Activated naive CD4-positive, alpha-beta T cell treated with anti-CD3 and anti-CD28 coated beads, Interleukin-2, amount 10 ng/mL, durations not matched to agents 7 days and 5 days (primary cell): ENCODE data around the gene REPS2.

Experiments used
- CTCF ChIA-PET: fragments of 350-600 bp; sonication (Branson Sonifier 250); formaldehyde crosslinking; loops from one replicate; lab custom pipeline; 2021; ENCODE audit warnings: antibody characterized with exemption; lab: Charles Lee
- DNase-seq: peaks from one replicate; pipeline ENCODE4 v3.0.0-alpha.2; 2020
- H3K27ac Mint-ChIP-seq: one replicate; pipeline ENCODE4 v1.8.0; 2021; ENCODE audit warnings: mild to moderate bottlenecking, moderate library complexity, mixed read lengths
- H3K27me3 Mint-ChIP-seq: one replicate; pipeline ENCODE4 v1.8.0; 2021; ENCODE audit warnings: mild to moderate bottlenecking, mixed read lengths
- H3K36me3 Mint-ChIP-seq: one replicate; pipeline ENCODE4 v1.8.0; 2021; ENCODE audit warnings: mixed read lengths
- H3K4me1 Mint-ChIP-seq: one replicate; pipeline ENCODE4 v1.8.0; 2021; ENCODE audit warnings: mixed read lengths
- H3K4me3 Mint-ChIP-seq: one replicate; pipeline ENCODE4 v1.8.0; 2021; ENCODE audit warnings: mild to moderate bottlenecking, moderate library complexity, mixed read lengths
- H3K9me3 Mint-ChIP-seq: one replicate; pipeline ENCODE4 v1.8.0; 2021; ENCODE audit warnings: mixed read lengths

REPS2 gene

DNA sequence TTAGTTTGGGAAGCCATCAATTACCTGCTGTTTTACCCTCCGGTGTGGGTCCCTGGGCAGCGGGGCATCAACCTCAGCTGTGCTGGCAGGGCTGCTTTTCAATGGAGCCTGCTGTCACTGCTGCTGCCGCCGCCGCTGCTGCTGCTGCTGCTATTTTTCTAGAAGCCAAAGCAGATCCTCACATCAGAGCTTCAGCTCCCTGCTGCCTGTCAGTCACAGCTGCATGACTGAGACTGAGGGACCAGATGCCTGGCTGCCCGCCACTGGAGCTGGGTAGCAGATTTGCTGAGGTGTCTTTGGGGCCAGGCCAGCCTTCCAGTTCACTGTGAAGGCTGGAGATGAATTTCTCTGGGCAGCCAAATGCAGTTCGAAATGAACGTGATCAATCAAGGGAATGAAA lies 228.2 kb downstream of the REPS2 start:
- H3K4me1 Mint-ChIP-seq = no peaks in the 10 kb centered on the region
- DNase-seq = no peak
- H3K27ac Mint-ChIP-seq = no peak overlapping the region
- no peaks in the 10 kb centered on the region for H3K36me3 Mint-ChIP-seq
- H3K4me3 Mint-ChIP-seq = no peak overlapping the region
- H3K27me3 Mint-ChIP-seq = no peaks in the 10 kb centered on the region
- CTCF ChIA-PET = no interaction called here
- H3K9me3 Mint-ChIP-seq = no peaks in the 10 kb centered on the region

DNA sequence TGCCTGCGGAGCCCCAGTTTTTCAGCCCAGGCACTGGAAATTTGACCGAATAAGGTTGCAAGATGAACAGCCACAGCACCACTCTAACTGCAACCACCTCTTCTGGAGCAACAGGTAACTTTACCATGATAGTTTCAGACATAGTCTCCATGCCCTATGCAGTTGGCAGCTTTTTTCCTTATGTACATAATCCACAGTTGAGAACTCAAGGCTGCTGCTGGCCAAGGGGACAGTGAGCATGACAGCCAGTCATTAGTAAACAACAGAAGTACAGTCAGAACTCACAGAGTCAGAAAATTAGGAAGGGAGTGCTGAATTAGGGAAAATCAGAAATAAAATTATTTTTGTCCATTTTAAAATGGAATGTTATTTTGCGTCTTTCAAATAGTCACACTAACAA lies 235.9 kb downstream of the REPS2 start:
- H3K9me3 Mint-ChIP-seq = no peaks in the 10 kb centered on the region
- CTCF ChIA-PET = no interaction called here
- H3K36me3 Mint-ChIP-seq = no peaks in the 10 kb centered on the region
- no peak for DNase-seq
- no peak overlapping the region for H3K27ac Mint-ChIP-seq
- H3K4me1 Mint-ChIP-seq = no peaks in the 10 kb centered on the region
- no peak overlapping the region for H3K4me3 Mint-ChIP-seq
- H3K27me3 Mint-ChIP-seq = no peaks in the 10 kb centered on the region

- Mint-ChIP-seq H3K36me3 (no peaks in the 10 kb centered on the region), H3K27ac (no peak overlapping the region), H3K27me3 (no peaks in the 10 kb centered on the region), H3K4me3 (no peak overlapping the region), H3K4me1 (no peaks in the 10 kb centered on the region), H3K9me3 (no peaks in the 10 kb centered on the region)
- CTCF ChIA-PET = no interaction called here
- no peak for DNase-seq
Observed at GRCh38 chrX:17183566-17183965, 237.1 kb downstream of the REPS2 start.

DNA sequence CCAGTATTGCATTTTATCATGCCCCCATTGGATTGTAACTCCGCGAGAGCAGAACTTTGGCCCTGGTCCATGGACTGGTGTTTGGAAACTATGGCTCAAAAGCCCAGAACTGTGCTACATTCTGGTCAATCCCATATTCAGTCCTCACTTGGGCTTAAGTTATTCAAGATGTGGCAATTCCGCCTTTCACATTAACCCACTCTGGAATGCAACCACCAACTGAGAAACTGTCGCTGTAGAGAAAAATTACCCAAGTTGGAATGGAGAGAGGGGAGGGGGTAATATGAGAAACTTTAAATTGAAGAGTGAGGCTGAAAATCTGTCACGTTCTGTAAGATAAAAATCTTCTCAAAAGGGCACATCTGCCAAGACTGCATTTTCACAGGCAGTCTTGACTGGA lies 239.0 kb downstream of the REPS2 start:
- Mint-ChIP-seq H3K4me3 (no peak overlapping the region), H3K4me1 (no peaks in the 10 kb centered on the region), H3K27me3 (no peaks in the 10 kb centered on the region), H3K27ac (no peak overlapping the region), H3K9me3 (no peaks in the 10 kb centered on the region), H3K36me3 (no peaks in the 10 kb centered on the region)
- no peak for DNase-seq
- CTCF ChIA-PET = no interaction called here

DNA sequence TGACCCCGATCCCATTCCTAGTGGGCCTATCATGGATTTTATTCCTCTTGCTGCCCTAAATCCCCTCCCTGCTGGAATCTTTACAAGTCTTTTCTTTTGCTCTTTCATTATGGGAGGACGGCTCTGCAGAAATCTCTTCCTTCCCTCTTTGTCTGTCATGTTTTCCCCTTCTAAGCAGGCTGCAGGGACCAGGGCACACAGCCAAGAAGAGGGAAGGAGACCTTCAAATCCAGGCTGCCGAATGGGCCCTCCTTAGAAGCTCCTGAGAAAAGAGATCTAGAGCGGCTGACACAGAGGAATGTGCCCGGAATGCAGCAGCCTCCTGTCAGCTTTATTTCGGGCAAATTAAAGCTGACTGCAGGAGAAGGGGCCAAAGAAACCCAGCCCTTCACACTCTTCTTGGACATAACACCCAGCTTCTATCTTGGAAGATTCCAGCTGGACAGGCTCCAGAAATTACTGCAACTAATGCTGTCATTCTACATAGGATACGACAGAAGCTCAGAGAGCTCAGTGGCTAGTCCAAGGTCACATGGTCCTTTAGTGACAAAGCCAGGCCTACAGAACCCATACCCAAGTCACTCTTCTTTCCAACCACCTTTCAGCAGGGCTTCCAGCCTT lies 240.8 kb downstream of the REPS2 start:
- Mint-ChIP-seq H3K9me3 (no peaks in the 10 kb centered on the region), H3K4me3 (no peak overlapping the region), H3K27ac (no peak overlapping the region), H3K36me3 (no peaks in the 10 kb centered on the region), H3K4me1 (no peaks in the 10 kb centered on the region), H3K27me3 (no peaks in the 10 kb centered on the region)
- no peak for DNase-seq
- CTCF ChIA-PET = no interaction called here

GRCh38 chrX:17192106-17192505 lies 245.6 kb downstream of the REPS2 start:
- H3K27ac Mint-ChIP-seq = no peak overlapping the region
- H3K4me1 Mint-ChIP-seq = no peaks in the 10 kb centered on the region
- H3K27me3 Mint-ChIP-seq = no peaks in the 10 kb centered on the region
- no peak overlapping the region for H3K4me3 Mint-ChIP-seq
- CTCF ChIA-PET = no interaction called here
- H3K9me3 Mint-ChIP-seq = no peaks in the 10 kb centered on the region
- no peak for DNase-seq
- no peaks in the 10 kb centered on the region for H3K36me3 Mint-ChIP-seq
